Anterior cingulate cortex (tissue), 58 donors: ENCODE data around the gene CAMTA1.
A peak's percentile ranks its signal among the peaks of the same experiment; 100 is the strongest.
"Not testable (repeated sequence)": the region's sequence is repeated elsewhere in the genome, so short reads cannot be mapped to it uniquely, and the experiment has no call there.

ENCODE experiments used
- DNase-seq, 58 donors: peaks; one replicate each; lab custom pipeline; 2025; lab: John Stamatoyannopoulos, UW

Gene CAMTA1

GRCh38 chr1:7159116-7159781 lies 374.0 kb downstream of the CAMTA1 start:
- DNase-seq, result no peak

- DNase-seq, result not testable (repeated sequence)
Observed at GRCh38 chr1:7168554-7168953, 383.3 kb downstream of the CAMTA1 start.

- DNase-seq, result no peak
Observed at GRCh38 chr1:7171168-7171567, 385.9 kb downstream of the CAMTA1 start.

GRCh38 chr1:7171574-7171973 lies 386.3 kb downstream of the CAMTA1 start:
- DNase-seq, result peak in 3 of 58 donors; percentile 4 to 32 (median 31)

- DNase-seq, result peak in 2 of 58 donors; percentile 16 to 34
Observed at GRCh38 chr1:7172804-7173203, 387.6 kb downstream of the CAMTA1 start.

GRCh38 chr1:7174561-7174960 lies 389.3 kb downstream of the CAMTA1 start:
- no peak for DNase-seq

- no peak for DNase-seq
Observed at GRCh38 chr1:7174980-7175906, 390.0 kb downstream of the CAMTA1 start.

- no peak for DNase-seq
Observed at GRCh38 chr1:7177021-7177420, 391.8 kb downstream of the CAMTA1 start.

- DNase-seq, result no peak
Observed at GRCh38 chr1:7177438-7178146, 392.3 kb downstream of the CAMTA1 start.

- no peak for DNase-seq
Observed at GRCh38 chr1:7178336-7178735, 393.1 kb downstream of the CAMTA1 start.

GRCh38 chr1:7178741-7179140 lies 393.5 kb downstream of the CAMTA1 start:
- DNase-seq, result no peak

- no peak for DNase-seq
Observed at GRCh38 chr1:7185721-7186120, 400.5 kb downstream of the CAMTA1 start.

- no peak for DNase-seq
Observed at GRCh38 chr1:7186382-7187111, 401.3 kb downstream of the CAMTA1 start.

GRCh38 chr1:7187112-7187493 lies 401.8 kb downstream of the CAMTA1 start:
- DNase-seq, result no peak

- no peak for DNase-seq
Observed at GRCh38 chr1:7190261-7190660, 405.0 kb downstream of the CAMTA1 start.

- DNase-seq, result no peak
Observed at GRCh38 chr1:7192453-7192852, 407.2 kb downstream of the CAMTA1 start.

- DNase-seq, result no peak
Observed at GRCh38 chr1:7196036-7196911, 411.0 kb downstream of the CAMTA1 start.

GRCh38 chr1:7198664-7199063 lies 413.4 kb downstream of the CAMTA1 start:
- DNase-seq, result no peak

- peak in 9 of 58 donors; percentile 3 to 55 (median 21) for DNase-seq
Observed at GRCh38 chr1:7199077-7199779, 414.0 kb downstream of the CAMTA1 start.
